HepG2 (cell line): Measurements from ENCODE around the gene USP11. TPM values are rescaled to one million over a fixed set of nuclear protein-coding genes. Genes with fewer than 3 reads are reported as not detected.

Experiments used
- ATF1 ChIP-seq: IDR thresholded peaks from 2 replicates; pipeline ENCODE4 v1.6.1; 2016; ENCODE audit warnings: mild to moderate bottlenecking, control low read depth
- CEBPB ChIP-seq: IDR thresholded peaks from 2 replicates; pipeline ENCODE4 v1.6.1; 2011; ENCODE audit warnings: low read depth, low read length, improper control_type of control experiment, borderline replicate concordance
- CEBPG ChIP-seq: IDR thresholded peaks from 2 replicates; pipeline ENCODE4 v1.6.1; 2016
- CREB1 ChIP-seq, 2 experiments: fragments of 450-650 bp in 1 of 2; IDR thresholded peaks; 2 replicates each; pipeline ENCODE4 v1.6.1; 2016 to 2017; ENCODE audit warnings: control low read depth in 1 of 2, mild to moderate bottlenecking in 1 of 2, missing compliant biosample characterization in 1 of 2, missing genetic modification characterization in 1 of 2
- ETV5 ChIP-seq: IDR thresholded peaks from 2 replicates; pipeline ENCODE4 v1.6.1; 2018; ENCODE audit warnings: missing biosample characterization, missing genetic modification reagents, inconsistent platforms, borderline replicate concordance
- FOXA1 ChIP-seq, 2 experiments: fragments of 450-650 bp in 1 of 2; sonication (generic) in 1 of 2; formaldehyde crosslinking in 1 of 2; IDR thresholded peaks; 2 replicates each; pipeline versions ENCODE4 v1.4.0 to v1.6.1; 2016 to 2020; ENCODE audit warnings: missing genetic modification reagents in 1 of 2
- GATAD2A ChIP-seq: IDR thresholded peaks from 2 replicates; pipeline ENCODE4 v1.6.1; 2016
- HMG20A ChIP-seq: IDR thresholded peaks from 2 replicates; pipeline ENCODE4 v1.6.1; 2016; ENCODE audit warnings: borderline replicate concordance
- HNRNPUL1 ChIP-seq: fragments of 200-400 bp; formaldehyde crosslinking; IDR thresholded peaks from 2 replicates; pipeline ENCODE4 v1.6.1; 2017; ENCODE audit warnings: low read depth, mild to moderate bottlenecking, low read length, moderate library complexity
- MED1 ChIP-seq: sonication (generic); formaldehyde crosslinking; IDR thresholded peaks from 2 replicates; pipeline ENCODE4 v1.4.0; 2020; ENCODE audit warnings: missing genetic modification reagents
- NCOA2 ChIP-seq: sonication (generic); formaldehyde crosslinking; IDR thresholded peaks from 2 replicates; pipeline ENCODE4 v1.8.0; 2022; ENCODE audit warnings: inconsistent platforms
- SYNCRIP ChIP-seq: fragments of 200-400 bp; formaldehyde crosslinking; IDR thresholded peaks from 2 replicates; pipeline ENCODE4 v1.6.1; 2018; ENCODE audit warnings: mild to moderate bottlenecking, low read depth, low read length; ENCODE audit not compliant: insufficient read depth
- ZFAT ChIP-seq: sonication (generic); formaldehyde crosslinking; conservative IDR thresholded peaks from 2 replicates; pipeline ENCODE4 v1.8.1; 2023; ENCODE audit warnings: missing genetic modification reagents, inconsistent platforms
- polyA plus RNA-seq, 8 experiments: library from polyadenylated mRNA; depleted of rRNA in 3 of 8; stranded (reverse) in 7 of 8; unstranded in 1 of 8; fragments of >200 nt; fragmentation: Illumina TruSeq in 4 of 8; extraction: Trizol in 4 of 8; gene quantifications; 2 replicates each; pipeline versions ENCODE4 v1.2.1 to v1.2.3, GENCODE V29; 2011 to 2016; ENCODE audit warnings: low read depth in 4 of 8, missing spikeins in 1 of 8, mixed read lengths in 1 of 8; ENCODE audit not compliant: insufficient read depth in 1 of 8
- total RNA-seq, 5 experiments: library from RNA; depleted of rRNA; stranded (reverse); fragments of >200 nt; fragmentation: Illumina TruSeq; extraction: Trizol; gene quantifications; 2 replicates each; pipeline ENCODE4 v1.2.3, GENCODE V29; 2016; ENCODE audit warnings: low read depth in 1 of 5
- TF ChIP-seq, protein P1 (sequence below): IDR thresholded peaks from 2 replicates; pipeline ENCODE4 v1.4.0; 2020; ENCODE audit warnings: mild to moderate bottlenecking, missing genetic modification reagents
- TF ChIP-seq, protein P2 (sequence below): sonication (generic); formaldehyde crosslinking; IDR thresholded peaks from 2 replicates; pipeline ENCODE4 v1.8.0; 2022; ENCODE audit warnings: missing genetic modification reagents, mild to moderate bottlenecking, borderline replicate concordance
- TF ChIP-seq, protein P3 (sequence below), 2 experiments: fragments of 450-650 bp in 1 of 2; sonication (generic) in 1 of 2; formaldehyde crosslinking; IDR thresholded peaks; 2 replicates each; pipeline versions ENCODE4 v1.5.0 to v1.8.0; 2020 to 2022; ENCODE audit warnings: mild to moderate bottlenecking in 1 of 2, missing genetic modification reagents in 1 of 2

Gene USP11
- total and polyA plus RNA-seq, 2 of the 13 experiments (the other 11 are each of a cell fraction or from before 2014, with no cell fraction given): 23.8 to 31.7 TPM

GRCh38 chrX:47235691-47236103 lies 2.9 kb downstream of the USP11 start (continued):
- TF ChIP-seq, protein P1, sequence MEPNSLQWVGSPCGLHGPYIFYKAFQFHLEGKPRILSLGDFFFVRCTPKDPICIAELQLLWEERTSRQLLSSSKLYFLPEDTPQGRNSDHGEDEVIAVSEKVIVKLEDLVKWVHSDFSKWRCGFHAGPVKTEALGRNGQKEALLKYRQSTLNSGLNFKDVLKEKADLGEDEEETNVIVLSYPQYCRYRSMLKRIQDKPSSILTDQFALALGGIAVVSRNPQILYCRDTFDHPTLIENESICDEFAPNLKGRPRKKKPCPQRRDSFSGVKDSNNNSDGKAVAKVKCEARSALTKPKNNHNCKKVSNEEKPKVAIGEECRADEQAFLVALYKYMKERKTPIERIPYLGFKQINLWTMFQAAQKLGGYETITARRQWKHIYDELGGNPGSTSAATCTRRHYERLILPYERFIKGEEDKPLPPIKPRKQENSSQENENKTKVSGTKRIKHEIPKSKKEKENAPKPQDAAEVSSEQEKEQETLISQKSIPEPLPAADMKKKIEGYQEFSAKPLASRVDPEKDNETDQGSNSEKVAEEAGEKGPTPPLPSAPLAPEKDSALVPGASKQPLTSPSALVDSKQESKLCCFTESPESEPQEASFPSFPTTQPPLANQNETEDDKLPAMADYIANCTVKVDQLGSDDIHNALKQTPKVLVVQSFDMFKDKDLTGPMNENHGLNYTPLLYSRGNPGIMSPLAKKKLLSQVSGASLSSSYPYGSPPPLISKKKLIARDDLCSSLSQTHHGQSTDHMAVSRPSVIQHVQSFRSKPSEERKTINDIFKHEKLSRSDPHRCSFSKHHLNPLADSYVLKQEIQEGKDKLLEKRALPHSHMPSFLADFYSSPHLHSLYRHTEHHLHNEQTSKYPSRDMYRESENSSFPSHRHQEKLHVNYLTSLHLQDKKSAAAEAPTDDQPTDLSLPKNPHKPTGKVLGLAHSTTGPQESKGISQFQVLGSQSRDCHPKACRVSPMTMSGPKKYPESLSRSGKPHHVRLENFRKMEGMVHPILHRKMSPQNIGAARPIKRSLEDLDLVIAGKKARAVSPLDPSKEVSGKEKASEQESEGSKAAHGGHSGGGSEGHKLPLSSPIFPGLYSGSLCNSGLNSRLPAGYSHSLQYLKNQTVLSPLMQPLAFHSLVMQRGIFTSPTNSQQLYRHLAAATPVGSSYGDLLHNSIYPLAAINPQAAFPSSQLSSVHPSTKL (CRISPR knock-in tag): peak; percentile 57
- no peak for TF ChIP-seq ZFAT (CRISPR knock-in tag)
- peak; percentile 46; the same call in 1 of the 2 replicates for TF ChIP-seq CREB1 (IDR thresholded peaks at IDR 0.05)
- TF ChIP-seq CREB1 (CRISPR knock-in tag; IDR thresholded peaks at IDR 0.05): peak; percentile 71
- TF ChIP-seq CEBPG: 0 out of 2 replicates have a peak, but pooled peaks have one; percentile 38
- no peak for TF ChIP-seq SYNCRIP
- no peak for TF ChIP-seq HNRNPUL1
- TF ChIP-seq ETV5 (CRISPR knock-in tag): peak; percentile 13; the same call in 1 of the 2 replicates
- TF ChIP-seq, protein P2, sequence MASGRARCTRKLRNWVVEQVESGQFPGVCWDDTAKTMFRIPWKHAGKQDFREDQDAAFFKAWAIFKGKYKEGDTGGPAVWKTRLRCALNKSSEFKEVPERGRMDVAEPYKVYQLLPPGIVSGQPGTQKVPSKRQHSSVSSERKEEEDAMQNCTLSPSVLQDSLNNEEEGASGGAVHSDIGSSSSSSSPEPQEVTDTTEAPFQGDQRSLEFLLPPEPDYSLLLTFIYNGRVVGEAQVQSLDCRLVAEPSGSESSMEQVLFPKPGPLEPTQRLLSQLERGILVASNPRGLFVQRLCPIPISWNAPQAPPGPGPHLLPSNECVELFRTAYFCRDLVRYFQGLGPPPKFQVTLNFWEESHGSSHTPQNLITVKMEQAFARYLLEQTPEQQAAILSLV: no peak
- peak; percentile 49; the same call in 1 of the 2 replicates for TF ChIP-seq MED1 (CRISPR knock-in tag)
- TF ChIP-seq GATAD2A: peak; percentile 36; the same call in 1 of the 2 replicates
- TF ChIP-seq, protein P3, sequence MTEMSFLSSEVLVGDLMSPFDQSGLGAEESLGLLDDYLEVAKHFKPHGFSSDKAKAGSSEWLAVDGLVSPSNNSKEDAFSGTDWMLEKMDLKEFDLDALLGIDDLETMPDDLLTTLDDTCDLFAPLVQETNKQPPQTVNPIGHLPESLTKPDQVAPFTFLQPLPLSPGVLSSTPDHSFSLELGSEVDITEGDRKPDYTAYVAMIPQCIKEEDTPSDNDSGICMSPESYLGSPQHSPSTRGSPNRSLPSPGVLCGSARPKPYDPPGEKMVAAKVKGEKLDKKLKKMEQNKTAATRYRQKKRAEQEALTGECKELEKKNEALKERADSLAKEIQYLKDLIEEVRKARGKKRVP (CRISPR knock-in tag; IDR thresholded peaks at IDR 0.05): peak in 1 of 2 experiments; percentile 81; a peak in 2 of 4 replicates
- TF ChIP-seq FOXA1 (IDR thresholded peaks at IDR 0.05): no peak
- TF ChIP-seq FOXA1 (CRISPR knock-in tag; IDR thresholded peaks at IDR 0.05): peak; percentile 28; the same call in 1 of the 2 replicates
- TF ChIP-seq NCOA2: peak; percentile 67
- peak; percentile 55; the same call in 1 of the 2 replicates for TF ChIP-seq HMG20A
- peak; percentile 42 for TF ChIP-seq CEBPB
- 0 out of 2 replicates have a peak, but pooled peaks have one; percentile 21 for TF ChIP-seq ATF1 (CRISPR knock-in tag)
